ENCODE data around the gene PCDHA3.
"Not testable (repeated sequence)": the region's sequence is repeated elsewhere in the genome, so short reads cannot be mapped to it uniquely, and the experiment has no call there.

The PCDHA3 gene

DNA sequence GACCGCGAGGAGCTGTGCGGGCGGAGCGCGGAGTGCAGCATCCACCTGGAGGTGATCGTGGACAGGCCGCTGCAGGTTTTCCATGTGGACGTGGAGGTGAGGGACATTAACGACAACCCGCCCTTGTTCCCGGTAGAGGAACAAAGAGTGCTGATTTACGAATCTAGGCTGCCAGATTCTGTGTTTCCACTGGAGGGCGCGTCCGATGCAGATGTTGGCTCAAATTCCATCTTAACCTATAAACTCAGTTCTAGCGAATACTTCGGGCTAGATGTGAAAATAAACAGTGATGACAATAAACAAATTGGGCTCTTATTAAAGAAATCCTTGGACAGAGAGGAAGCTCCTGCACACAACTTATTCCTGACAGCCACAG, 27.5 kb downstream of the PCDHA3 start:
- Histone ChIP-seq H3K27me3 (ENCODE audit: insufficient read depth, low read length) (no peaks in the 10 kb centered on the region), H2AFZ (ENCODE audit: low read depth, low read length) (peak overlapping the region; percentile 80), H3K36me3 (ENCODE audit: insufficient read depth, low read length) (peaks cover 33% of the 10 kb centered on the region), H3K9me3 (ENCODE audit: low read length) (peaks cover 33% of the 10 kb centered on the region), H3K4me3 (ENCODE audit: low read length) (peak overlapping the region; percentile 78), H3K4me1 (ENCODE audit: insufficient read depth, low read length) (peaks cover 4% of the 10 kb centered on the region)

DNA sequence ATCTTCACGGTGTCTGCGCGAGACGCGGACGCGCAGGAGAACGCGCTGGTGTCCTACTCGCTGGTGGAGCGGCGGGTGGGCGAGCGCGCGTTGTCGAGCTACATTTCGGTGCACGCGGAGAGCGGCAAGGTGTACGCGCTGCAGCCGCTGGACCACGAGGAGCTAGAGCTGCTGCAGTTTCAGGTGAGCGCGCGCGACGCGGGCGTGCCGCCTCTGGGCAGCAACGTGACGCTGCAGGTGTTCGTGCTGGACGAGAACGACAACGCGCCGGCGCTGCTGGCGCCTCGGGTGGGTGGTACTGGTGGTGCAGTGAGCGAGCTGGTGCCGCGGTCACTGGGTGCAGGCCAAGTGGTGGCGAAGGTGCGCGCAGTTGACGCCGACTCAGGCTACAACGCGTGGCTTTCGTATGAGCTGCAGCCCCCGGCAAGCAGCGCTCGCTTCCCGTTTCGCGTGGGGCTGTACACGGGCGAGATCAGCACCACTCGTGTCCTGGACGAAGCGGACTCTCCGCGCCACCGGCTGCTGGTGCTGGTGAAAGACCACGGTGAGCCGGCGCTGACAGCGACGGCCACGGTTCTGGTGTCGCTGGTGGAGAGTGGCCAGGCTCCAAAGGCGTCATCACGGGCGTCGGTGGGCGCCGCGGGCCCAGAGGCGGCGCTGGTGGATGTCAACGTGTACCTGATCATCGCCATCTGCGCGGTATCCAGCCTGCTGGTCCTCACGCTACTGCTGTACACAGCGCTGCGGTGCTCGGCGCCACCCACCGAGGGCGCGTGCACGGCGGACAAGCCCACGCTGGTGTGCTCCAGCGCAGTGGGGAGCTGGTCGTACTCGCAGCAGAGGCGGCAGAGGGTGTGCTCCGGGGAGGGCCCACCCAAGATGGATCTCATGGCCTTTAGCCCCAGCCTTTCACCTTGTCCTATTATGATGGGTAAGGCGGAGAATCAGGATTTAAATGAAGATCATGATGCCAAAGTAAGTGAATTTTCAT, 28.9 kb downstream of the PCDHA3 start:
- not testable (repeated sequence) for H3K27me3 ChIP-seq (ENCODE audit: insufficient read depth, low read length); H3K4me1 ChIP-seq (ENCODE audit: insufficient read depth, low read length); H3K4me3 ChIP-seq (ENCODE audit: low read length); H2AFZ ChIP-seq (ENCODE audit: low read depth, low read length)
- peaks cover 38% of the 10 kb centered on the region for H3K9me3 ChIP-seq (ENCODE audit: low read length)
- peaks cover 32% of the 10 kb centered on the region for H3K36me3 ChIP-seq (ENCODE audit: insufficient read depth, low read length)

DNA sequence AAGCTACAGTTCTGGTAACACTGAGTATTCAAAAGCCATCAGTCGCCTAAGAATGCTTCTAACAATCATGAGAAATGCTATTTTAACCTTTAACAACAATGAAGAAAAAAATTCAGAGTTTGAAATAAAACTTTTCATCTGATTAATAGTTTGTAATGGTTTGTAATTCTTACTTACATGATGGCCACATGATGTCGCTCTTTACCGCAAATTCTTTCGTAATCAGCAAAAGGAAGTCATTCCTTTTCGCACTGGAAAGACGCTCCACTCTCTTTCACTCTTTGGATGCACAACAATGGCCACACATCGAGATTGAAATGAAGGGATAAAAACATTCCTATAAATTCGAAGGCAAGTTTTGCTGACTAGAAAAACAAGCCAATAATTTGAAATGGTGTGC, 33.1 kb downstream of the PCDHA3 start, which contains the start of gene PCDHA7:
Gene PCDHA7, plus strand, starts transcription at position 277 of the 400 bp plus-strand sequence. Its CDS starts 115 bp downstream, at position 392.
- H3K4me1 ChIP-seq (ENCODE audit: insufficient read depth, low read length), result peaks cover 4% of the 10 kb centered on the region
- peaks cover 52% of the 10 kb centered on the region for H3K36me3 ChIP-seq (ENCODE audit: insufficient read depth, low read length)
- no peak within 1 kb of the TSS for H2AFZ ChIP-seq (ENCODE audit: low read depth, low read length)
- H3K27me3 ChIP-seq (ENCODE audit: insufficient read depth, low read length), result no peaks in the 10 kb centered on the region
- no peak within 1 kb of the TSS for H3K4me3 ChIP-seq (ENCODE audit: low read length)
- peaks cover 60% of the 10 kb centered on the region for H3K9me3 ChIP-seq (ENCODE audit: low read length)

DNA sequence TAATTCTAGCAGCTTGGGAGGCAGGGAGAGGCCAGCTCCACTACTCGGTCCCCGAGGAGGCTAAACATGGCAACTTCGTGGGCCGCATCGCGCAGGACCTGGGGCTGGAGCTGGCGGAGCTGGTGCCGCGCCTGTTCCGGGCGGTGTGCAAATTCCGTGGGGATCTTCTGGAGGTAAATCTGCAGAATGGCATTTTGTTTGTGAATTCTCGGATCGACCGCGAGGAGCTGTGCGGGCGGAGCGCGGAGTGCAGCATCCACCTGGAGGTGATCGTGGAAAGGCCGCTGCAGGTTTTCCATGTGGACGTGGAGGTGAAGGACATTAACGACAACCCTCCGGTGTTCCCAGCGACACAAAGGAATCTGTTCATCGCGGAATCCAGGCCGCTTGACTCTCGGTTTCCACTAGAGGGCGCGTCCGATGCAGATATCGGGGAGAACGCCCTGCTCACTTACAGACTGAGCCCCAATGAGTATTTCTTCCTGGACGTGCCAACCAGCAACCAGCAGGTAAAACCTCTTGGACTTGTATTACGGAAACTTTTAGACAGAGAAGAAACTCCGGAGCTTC, 33.7 kb downstream of the PCDHA3 start:
- H3K4me1 ChIP-seq (ENCODE audit: insufficient read depth, low read length); H2AFZ ChIP-seq (ENCODE audit: low read depth, low read length); H3K27me3 ChIP-seq (ENCODE audit: insufficient read depth, low read length); H3K4me3 ChIP-seq (ENCODE audit: low read length): not testable (repeated sequence)
- Histone ChIP-seq H3K36me3 (ENCODE audit: insufficient read depth, low read length) (peaks cover 52% of the 10 kb centered on the region), H3K9me3 (ENCODE audit: low read length) (peaks cover 56% of the 10 kb centered on the region)

DNA sequence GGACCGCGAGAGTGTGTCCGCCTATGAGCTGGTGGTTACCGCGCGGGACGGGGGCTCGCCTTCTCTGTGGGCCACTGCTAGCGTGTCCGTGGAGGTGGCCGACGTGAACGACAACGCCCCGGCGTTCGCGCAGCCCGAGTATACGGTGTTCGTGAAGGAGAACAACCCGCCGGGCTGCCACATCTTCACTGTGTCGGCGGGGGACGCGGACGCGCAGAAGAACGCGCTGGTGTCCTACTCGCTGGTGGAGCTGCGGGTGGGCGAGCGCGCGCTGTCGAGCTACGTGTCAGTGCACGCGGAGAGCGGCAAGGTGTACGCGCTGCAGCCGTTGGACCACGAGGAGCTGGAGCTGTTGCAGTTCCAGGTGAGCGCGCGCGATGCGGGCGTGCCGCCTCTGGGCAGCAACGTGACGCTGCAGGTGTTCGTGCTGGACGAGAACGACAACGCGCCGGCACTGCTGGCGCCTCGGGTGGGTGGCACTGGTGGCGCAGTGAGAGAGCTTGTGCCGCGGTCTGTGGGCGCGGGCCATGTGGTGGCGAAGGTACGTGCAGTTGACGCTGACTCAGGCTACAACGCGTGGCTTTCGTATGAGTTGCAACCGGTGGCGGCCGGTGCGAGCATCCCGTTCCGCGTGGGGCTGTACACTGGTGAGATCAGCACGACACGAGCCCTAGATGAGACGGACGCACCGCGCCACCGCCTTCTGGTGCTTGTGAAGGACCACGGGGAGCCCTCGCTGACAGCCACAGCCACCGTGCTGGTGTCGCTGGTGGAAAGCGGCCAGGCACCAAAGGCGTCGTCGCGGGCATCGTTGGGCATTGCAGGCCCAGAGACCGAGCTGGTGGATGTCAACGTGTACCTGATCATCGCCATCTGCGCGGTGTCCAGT, 35.0 kb downstream of the PCDHA3 start:
- Histone ChIP-seq H2AFZ (ENCODE audit: low read depth, low read length) (no peak overlapping the region), H3K36me3 (ENCODE audit: insufficient read depth, low read length) (peaks cover 41% of the 10 kb centered on the region), H3K27me3 (ENCODE audit: insufficient read depth, low read length) (no peaks in the 10 kb centered on the region), H3K9me3 (ENCODE audit: low read length) (peaks cover 50% of the 10 kb centered on the region), H3K4me1 (ENCODE audit: insufficient read depth, low read length) (peaks cover 4% of the 10 kb centered on the region), H3K4me3 (ENCODE audit: low read length) (no peak overlapping the region)

DNA sequence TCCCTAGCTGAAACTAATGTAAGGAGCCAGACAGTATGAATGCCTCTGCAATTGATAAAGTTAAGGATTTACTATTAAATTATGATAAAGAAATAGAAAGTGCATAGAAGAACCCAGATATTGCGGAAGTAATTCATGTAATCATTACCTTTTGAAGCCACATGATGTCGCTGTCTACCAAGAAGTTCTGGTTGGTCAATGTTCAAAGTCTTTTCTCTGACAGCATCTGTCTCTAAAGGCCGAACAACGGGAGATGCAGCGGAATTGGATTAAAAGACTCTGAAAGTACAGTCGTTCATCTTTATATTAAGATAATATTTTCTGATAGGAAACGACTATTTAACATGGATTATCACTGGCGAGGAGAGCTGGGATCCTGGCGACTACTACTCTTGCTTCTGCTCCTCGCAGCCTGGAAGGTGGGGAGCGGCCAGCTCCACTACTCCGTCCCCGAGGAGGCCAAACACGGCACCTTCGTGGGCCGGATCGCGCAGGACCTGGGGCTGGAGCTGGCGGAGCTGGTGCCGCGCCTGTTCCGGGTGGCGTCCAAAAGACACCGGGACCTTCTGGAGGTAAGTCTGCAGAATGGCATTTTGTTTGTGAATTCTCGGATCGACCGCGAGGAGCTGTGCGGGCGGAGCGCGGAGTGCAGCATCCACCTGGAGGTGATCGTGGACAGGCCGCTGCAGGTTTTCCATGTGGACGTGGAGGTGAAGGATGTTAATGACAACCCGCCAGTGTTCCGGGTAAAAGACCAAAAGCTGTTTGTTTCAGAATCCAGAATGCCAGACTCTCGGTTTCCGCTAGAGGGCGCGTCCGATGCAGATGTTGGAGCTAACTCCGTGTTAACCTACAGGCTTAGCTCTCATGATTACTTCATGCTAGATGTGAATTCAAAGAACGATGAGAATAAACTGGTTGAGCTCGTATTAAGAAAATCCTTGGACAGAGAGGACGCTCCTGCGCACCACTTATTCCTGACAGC, 40.4 kb downstream of the PCDHA3 start, which contains the start of gene PCDHA8:
Gene PCDHA8, plus strand, starts transcription at position 210 of the 985 bp plus-strand sequence. Its CDS starts 135 bp downstream, at position 345.
- peaks cover 29% of the 10 kb centered on the region for H3K36me3 ChIP-seq (ENCODE audit: insufficient read depth, low read length)
- peak within 1 kb of the TSS; percentile 39 for H3K4me3 ChIP-seq (ENCODE audit: low read length)
- H3K27me3 ChIP-seq (ENCODE audit: insufficient read depth, low read length), result no peaks in the 10 kb centered on the region
- H3K9me3 ChIP-seq (ENCODE audit: low read length), result peaks cover 36% of the 10 kb centered on the region
- no peak within 1 kb of the TSS for H2AFZ ChIP-seq (ENCODE audit: low read depth, low read length)
- H3K4me1 ChIP-seq (ENCODE audit: insufficient read depth, low read length), result no peaks in the 10 kb centered on the region

DNA sequence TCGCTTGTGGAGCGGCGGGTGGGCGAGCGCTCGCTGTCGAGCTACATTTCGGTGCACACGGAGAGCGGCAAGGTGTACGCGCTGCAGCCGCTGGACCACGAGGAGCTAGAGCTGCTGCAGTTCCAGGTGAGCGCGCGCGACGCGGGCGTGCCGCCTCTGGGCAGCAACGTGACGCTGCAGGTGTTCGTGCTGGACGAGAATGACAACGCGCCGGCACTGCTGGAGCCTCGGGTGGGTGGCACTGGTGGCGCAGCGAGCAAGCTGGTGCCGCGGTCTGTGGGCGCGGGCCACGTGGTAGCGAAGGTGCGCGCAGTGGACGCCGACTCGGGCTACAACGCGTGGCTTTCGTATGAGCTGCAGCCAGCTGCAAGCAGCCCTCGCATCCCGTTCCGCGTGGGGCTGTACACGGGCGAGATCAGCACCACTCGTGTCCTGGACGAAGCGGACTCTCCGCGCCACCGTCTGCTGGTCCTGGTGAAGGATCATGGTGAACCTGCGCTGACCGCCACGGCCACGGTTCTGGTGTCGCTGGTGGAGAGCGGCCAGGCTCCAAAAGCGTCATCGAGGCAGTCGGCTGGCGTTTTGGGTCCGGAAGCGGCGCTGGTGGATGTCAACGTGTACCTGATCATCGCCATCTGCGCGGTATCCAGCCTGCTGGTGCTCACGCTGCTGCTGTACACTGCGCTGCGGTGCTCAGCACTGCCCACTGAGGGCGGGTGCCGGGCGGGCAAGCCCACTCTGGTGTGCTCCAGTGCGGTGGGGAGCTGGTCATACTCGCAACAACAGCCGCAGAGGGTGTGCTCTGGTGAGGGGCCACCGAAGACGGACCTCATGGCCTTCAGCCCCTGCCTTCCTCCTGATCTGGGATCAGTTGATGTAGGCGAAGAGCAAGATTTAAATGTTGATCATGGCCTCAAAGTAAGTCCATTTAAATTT, 42.2 kb downstream of the PCDHA3 start:
- peaks cover 22% of the 10 kb centered on the region for H3K36me3 ChIP-seq (ENCODE audit: insufficient read depth, low read length)
- no peak overlapping the region for H3K4me3 ChIP-seq (ENCODE audit: low read length)
- peaks cover 29% of the 10 kb centered on the region for H3K9me3 ChIP-seq (ENCODE audit: low read length)
- no peaks in the 10 kb centered on the region for H3K27me3 ChIP-seq (ENCODE audit: insufficient read depth, low read length)
- no peak overlapping the region for H2AFZ ChIP-seq (ENCODE audit: low read depth, low read length)
- no peaks in the 10 kb centered on the region for H3K4me1 ChIP-seq (ENCODE audit: insufficient read depth, low read length)

DNA sequence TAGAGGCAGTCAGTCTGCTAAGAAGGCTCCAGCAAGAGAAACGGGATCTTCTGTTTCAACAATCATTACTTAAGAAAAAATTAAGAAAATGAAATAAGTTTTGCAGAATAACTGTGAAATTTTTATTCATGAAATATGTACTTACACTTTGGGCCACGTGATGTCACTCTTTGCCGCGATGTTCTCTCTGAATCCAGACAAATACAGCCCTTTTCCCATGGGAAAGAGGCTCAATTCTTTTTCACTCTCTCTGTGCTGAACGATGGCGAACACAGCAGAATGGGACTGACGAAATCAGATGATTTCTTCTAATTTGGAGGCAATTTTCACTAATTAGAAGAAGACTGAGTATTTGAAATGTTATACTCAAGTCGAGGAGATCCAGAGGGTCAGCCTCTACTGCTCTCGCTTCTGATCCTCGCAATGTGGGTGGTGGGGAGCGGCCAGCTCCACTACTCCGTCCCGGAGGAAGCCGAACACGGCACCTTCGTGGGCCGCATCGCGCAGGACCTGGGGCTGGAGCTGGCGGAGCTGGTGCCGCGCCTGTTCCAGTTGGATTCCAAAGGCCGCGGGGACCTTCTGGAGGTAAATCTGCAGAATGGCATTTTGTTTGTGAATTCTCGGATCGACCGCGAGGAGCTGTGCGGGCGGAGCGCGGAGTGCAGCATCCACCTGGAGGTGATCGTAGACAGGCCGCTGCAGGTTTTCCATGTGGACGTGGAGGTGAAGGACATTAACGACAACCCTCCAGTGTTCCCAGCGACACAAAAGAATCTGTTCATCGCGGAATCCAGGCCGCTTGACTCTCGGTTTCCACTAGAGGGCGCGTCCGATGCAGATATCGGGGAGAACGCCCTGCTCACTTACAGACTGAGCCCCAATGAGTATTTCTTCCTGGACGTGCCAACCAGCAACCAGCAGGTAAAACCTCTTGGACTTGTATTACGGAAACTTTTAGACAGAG, 47.6 kb downstream of the PCDHA3 start, which contains the start of gene PCDHA9:
Gene PCDHA9, plus strand, starts transcription at position 244 of the 964 bp plus-strand sequence. Its CDS starts 114 bp downstream, at position 358.
- not testable (repeated sequence) for H3K36me3 ChIP-seq (ENCODE audit: insufficient read depth, low read length); H2AFZ ChIP-seq (ENCODE audit: low read depth, low read length); H3K27me3 ChIP-seq (ENCODE audit: insufficient read depth, low read length); H3K4me3 ChIP-seq (ENCODE audit: low read length); H3K4me1 ChIP-seq (ENCODE audit: insufficient read depth, low read length)
- H3K9me3 ChIP-seq (ENCODE audit: low read length), result peaks cover 18% of the 10 kb centered on the region

DNA sequence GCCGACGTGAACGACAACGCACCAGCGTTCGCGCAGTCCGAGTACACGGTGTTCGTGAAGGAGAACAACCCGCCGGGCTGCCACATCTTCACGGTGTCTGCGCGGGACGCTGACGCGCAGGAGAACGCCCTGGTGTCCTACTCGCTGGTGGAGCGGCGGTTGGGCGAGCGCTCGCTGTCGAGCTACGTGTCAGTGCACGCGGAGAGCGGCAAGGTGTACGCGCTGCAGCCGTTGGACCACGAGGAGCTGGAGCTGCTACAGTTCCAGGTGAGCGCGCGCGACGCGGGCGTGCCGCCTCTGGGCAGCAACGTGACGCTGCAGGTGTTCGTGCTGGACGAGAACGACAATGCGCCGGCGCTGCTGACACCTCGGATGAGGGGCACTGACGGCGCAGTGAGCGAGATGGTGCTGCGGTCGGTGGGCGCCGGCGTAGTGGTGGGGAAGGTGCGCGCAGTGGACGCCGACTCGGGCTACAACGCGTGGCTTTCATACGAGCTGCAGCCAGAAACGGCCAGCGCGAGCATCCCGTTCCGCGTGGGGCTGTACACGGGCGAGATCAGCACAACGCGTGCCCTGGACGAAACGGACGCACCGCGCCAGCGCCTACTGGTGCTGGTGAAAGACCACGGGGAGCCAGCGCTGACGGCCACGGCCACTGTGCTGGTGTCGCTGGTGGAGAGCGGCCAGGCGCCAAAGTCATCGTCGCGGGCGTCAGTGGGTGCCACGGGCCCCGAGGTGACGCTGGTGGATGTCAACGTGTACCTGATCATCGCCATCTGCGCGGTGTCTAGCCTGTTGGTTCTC, 49.2 kb downstream of the PCDHA3 start:
- H3K27me3 ChIP-seq (ENCODE audit: insufficient read depth, low read length); H3K36me3 ChIP-seq (ENCODE audit: insufficient read depth, low read length); H2AFZ ChIP-seq (ENCODE audit: low read depth, low read length); H3K4me1 ChIP-seq (ENCODE audit: insufficient read depth, low read length); H3K4me3 ChIP-seq (ENCODE audit: low read length): not testable (repeated sequence)
- peaks cover 17% of the 10 kb centered on the region for H3K9me3 ChIP-seq (ENCODE audit: low read length)
